ENCODE measurements around the gene MAPK8IP2.
"Not testable (repeated sequence)": the region's sequence is repeated elsewhere in the genome, so short reads cannot be mapped to it uniquely, and the experiment has no call there.

The MAPK8IP2 gene

GRCh38 chr22:50599816-50600455 is 657 bp upstream of the MAPK8IP2 start:
- DNase-seq (ENCODE audit: low read depth) = no peak

GRCh38 chr22:50600967-50601668 is 525 bp downstream of the MAPK8IP2 start:
- DNase-seq (ENCODE audit: low read depth) = no peak

- no peak for DNase-seq (ENCODE audit: low read depth)
Observed at GRCh38 chr22:50601669-50602337, 1.2 kb downstream of the MAPK8IP2 start.

GRCh38 chr22:50602338-50602700 is 1.7 kb downstream of the MAPK8IP2 start:
- no peak for DNase-seq (ENCODE audit: low read depth)

- no peak for DNase-seq (ENCODE audit: low read depth)
Observed at GRCh38 chr22:50603511-50604255, 3.1 kb downstream of the MAPK8IP2 start.

- no peak for DNase-seq (ENCODE audit: low read depth)
Observed at GRCh38 chr22:50604256-50605001, 3.8 kb downstream of the MAPK8IP2 start.

- no peak for DNase-seq (ENCODE audit: low read depth)
Observed at GRCh38 chr22:50605002-50605612, 4.5 kb downstream of the MAPK8IP2 start.

GRCh38 chr22:50605613-50606074 is 5.1 kb downstream of the MAPK8IP2 start:
- no peak for DNase-seq (ENCODE audit: low read depth)

GRCh38 chr22:50606165-50606945 is 5.8 kb downstream of the MAPK8IP2 start:
- no peak for DNase-seq (ENCODE audit: low read depth)

GRCh38 chr22:50606946-50607658 is 6.5 kb downstream of the MAPK8IP2 start:
- no peak for DNase-seq (ENCODE audit: low read depth)

GRCh38 chr22:50607659-50608020 is 7.0 kb downstream of the MAPK8IP2 start:
- no peak for DNase-seq (ENCODE audit: low read depth)

- not testable (repeated sequence) for DNase-seq (ENCODE audit: low read depth)
Observed at GRCh38 chr22:50608058-50608840, 7.7 kb downstream of the MAPK8IP2 start.

- DNase-seq (ENCODE audit: low read depth) = no peak
Observed at GRCh38 chr22:50608996-50609395, 8.4 kb downstream of the MAPK8IP2 start.

GRCh38 chr22:50609599-50609998 is 9.0 kb downstream of the MAPK8IP2 start:
- DNase-seq (ENCODE audit: low read depth) = no peak

- DNase-seq (ENCODE audit: low read depth) = no peak
Observed at GRCh38 chr22:50610041-50610451, 9.5 kb downstream of the MAPK8IP2 start.

GRCh38 chr22:50610581-50610980 is 10.0 kb downstream of the MAPK8IP2 start:
- DNase-seq (ENCODE audit: low read depth) = no peak

GRCh38 chr22:50611341-50612060 is 10.9 kb downstream of the MAPK8IP2 start:
- no peak for DNase-seq (ENCODE audit: low read depth)

GRCh38 chr22:50612168-50612527 is 11.6 kb downstream of the MAPK8IP2 start:
- no peak for DNase-seq (ENCODE audit: low read depth)
